IMR-90 (cell line): ENCODE results near the gene NRP2. TPM values are rescaled to one million over a fixed set of nuclear protein-coding genes. Genes with fewer than 3 reads are reported as not detected.
A peak's percentile ranks its signal among the peaks of the same experiment; 100 is the strongest.

Experiments used
- ATAC-seq: fragments of 200-7000 bp; cut with Tn5 transposase; 2 replicates; pipeline ENCODE4 v1.9.1; 2020; ENCODE audit warnings: low read depth, mild to moderate bottlenecking, moderate library complexity
- BruUV-seq: library from RNA; stranded (reverse); fragments of 400-500 nt; replicated peaks from 2 replicates; lab custom pipeline; 2021; lab: Mats Ljungman, UMichigan
- CTCF ChIA-PET: fragments of 300-600 bp; formaldehyde crosslinking; extraction: SDS; loops from one replicate; lab custom pipeline; 2021; ENCODE audit warnings: antibody characterized with exemption; lab: Yijun Ruan, JAX
- POLR2A ChIA-PET: fragments of 300-600 bp; sonication (Branson Sonifier 250); formaldehyde crosslinking; loops from one replicate; lab custom pipeline; 2022; ENCODE audit warnings: antibody characterized with exemption; ENCODE audit not compliant: unreplicated experiment; lab: Charles Lee
- DNase-seq: peaks from one replicate; pipeline ENCODE4 v3.0.0; 2013
- H2AFZ ChIP-seq: replicated peaks from 2 replicates; pipeline ENCODE3; 2013; ENCODE audit warnings: low read length, mild to moderate bottlenecking; ENCODE audit not compliant: poor library complexity
- H2AK5ac ChIP-seq: 2 replicates; pipeline ENCODE4 v1.6.1; 2013; ENCODE audit warnings: low read depth, low read length, inconsistent platforms
- H2AK9ac ChIP-seq: replicated peaks from 2 replicates; pipeline ENCODE3; 2013; ENCODE audit warnings: mild to moderate bottlenecking, low read depth, low read length, moderate library complexity; ENCODE audit not compliant: poor library complexity
- H2BK120ac ChIP-seq: 2 replicates; pipeline ENCODE4 v1.6.1; 2013; ENCODE audit warnings: low read depth, low read length, inconsistent platforms
- H2BK15ac ChIP-seq: 3 replicates; pipeline ENCODE4 v1.6.1; 2013; ENCODE audit warnings: low read depth, low read length, inconsistent platforms
- H2BK20ac ChIP-seq: 2 replicates; pipeline ENCODE4 v1.6.1; 2013; ENCODE audit warnings: low read depth, mild to moderate bottlenecking, inconsistent platforms, low read length, moderate library complexity
- H2BK5ac ChIP-seq: 2 replicates; pipeline ENCODE4 v1.6.1; 2013; ENCODE audit warnings: mild to moderate bottlenecking, low read depth, low read length, inconsistent platforms; ENCODE audit not compliant: poor library complexity, severe bottlenecking
- H3K14ac ChIP-seq: replicated peaks from 2 replicates; pipeline ENCODE4 v1.6.1; 2013; ENCODE audit warnings: low read depth, low read length, inconsistent platforms
- H3K18ac ChIP-seq: 2 replicates; pipeline ENCODE4 v1.6.1; 2013; ENCODE audit warnings: low read depth, low read length, control low read depth
- H3K23ac ChIP-seq: 2 replicates; pipeline ENCODE4 v1.6.1; 2013; ENCODE audit warnings: low read depth, low read length, inconsistent platforms
- H3K27ac ChIP-seq: 2 replicates; pipeline ENCODE4 v1.5.1; 2013; ENCODE audit warnings: mild to moderate bottlenecking, control low read depth, low read length; ENCODE audit not compliant: insufficient read depth
- H3K27me3 ChIP-seq: 2 replicates; pipeline ENCODE4 v1.6.1; 2013; ENCODE audit warnings: low read length; ENCODE audit not compliant: control insufficient read depth, insufficient read depth
- H3K36me3 ChIP-seq: 2 replicates; pipeline ENCODE4 v1.6.1; 2013; ENCODE audit warnings: low read length, mixed read lengths; ENCODE audit not compliant: control insufficient read depth, insufficient read depth
- H3K4ac ChIP-seq: 2 replicates; pipeline ENCODE4 v1.6.1; 2013; ENCODE audit warnings: low read depth, low read length, inconsistent platforms
- H3K4me1 ChIP-seq: 2 replicates; pipeline ENCODE4 v1.6.1; 2013; ENCODE audit warnings: low read length, mixed read lengths; ENCODE audit not compliant: control insufficient read depth, insufficient read depth
- H3K4me2 ChIP-seq: 2 replicates; pipeline ENCODE4 v1.6.1; 2013; ENCODE audit warnings: low read depth, mild to moderate bottlenecking, control low read depth, low read length, moderate library complexity
- H3K4me3 ChIP-seq: 2 replicates; pipeline ENCODE4 v1.5.1; 2013; ENCODE audit warnings: low read depth, mild to moderate bottlenecking, control low read depth, low read length, moderate library complexity; ENCODE audit not compliant: insufficient read depth
- H3K56ac ChIP-seq: 2 replicates; pipeline ENCODE4 v1.6.1; 2013; ENCODE audit warnings: low read length, inconsistent platforms; ENCODE audit not compliant: insufficient read depth; ENCODE audit errors: extremely low read depth
- H3K79me1 ChIP-seq, 2 experiments: 2 replicates each; pipeline ENCODE4 v1.6.1; 2013; ENCODE audit warnings: low read length in 2 of 2, inconsistent platforms in 1 of 2, low read depth in 1 of 2
- H3K9ac ChIP-seq: 2 replicates; pipeline ENCODE4 v1.6.1; 2013; ENCODE audit warnings: low read depth, low read length, control low read depth
- H3K9me1 ChIP-seq: 2 replicates; pipeline ENCODE4 v1.6.1; 2013; ENCODE audit warnings: low read length, inconsistent platforms; ENCODE audit not compliant: insufficient read depth
- H3K9me3 ChIP-seq: 2 replicates; pipeline ENCODE4 v1.6.1; 2013; ENCODE audit warnings: low read length; ENCODE audit not compliant: control insufficient read depth, insufficient read depth
- H4K20me1 ChIP-seq: 2 replicates; pipeline ENCODE4 v1.6.1; 2013; ENCODE audit warnings: low read length, inconsistent platforms; ENCODE audit not compliant: insufficient read depth
- H4K5ac ChIP-seq: 2 replicates; pipeline ENCODE4 v1.6.1; 2013; ENCODE audit warnings: mild to moderate bottlenecking, low read depth, low read length, control low read depth
- H4K8ac ChIP-seq, 2 experiments: 2 replicates each; pipeline ENCODE4 v1.6.1; 2013; ENCODE audit warnings: low read depth in 2 of 2, low read length in 2 of 2, control low read depth in 1 of 2, inconsistent platforms in 1 of 2
- H4K91ac ChIP-seq: 2 replicates; pipeline ENCODE4 v1.6.1; 2013; ENCODE audit warnings: low read depth, low read length, inconsistent platforms; ENCODE audit not compliant: insufficient read depth
- BHLHE40 ChIP-seq: fragments of 150-350 bp; IDR thresholded peaks from 2 replicates; pipeline ENCODE4 v1.6.1; 2016; ENCODE audit warnings: mild to moderate bottlenecking, low read depth, low read length
- CEBPB ChIP-seq: IDR thresholded peaks from 2 replicates; pipeline ENCODE4 v1.6.1; 2012; ENCODE audit warnings: low read depth, low read length, improper control_type of control experiment
- CHD1 ChIP-seq: IDR thresholded peaks from 2 replicates; pipeline ENCODE4 v1.6.1; 2012; ENCODE audit warnings: low read depth, low read length, improper control_type of control experiment
- FOS ChIP-seq: fragments of 150-350 bp; IDR thresholded peaks from 2 replicates; pipeline ENCODE4 v1.6.1; 2016; ENCODE audit warnings: low read depth, low read length
- MAFK ChIP-seq: IDR thresholded peaks from 2 replicates; pipeline ENCODE4 v1.6.1; 2012; ENCODE audit warnings: low read depth, low read length, improper control_type of control experiment
- MAZ ChIP-seq: IDR thresholded peaks from 2 replicates; pipeline ENCODE4 v1.6.1; 2012; ENCODE audit warnings: low read depth, mild to moderate bottlenecking, low read length, improper control_type of control experiment, moderate library complexity, borderline replicate concordance
- MXI1 ChIP-seq: IDR thresholded peaks from 2 replicates; pipeline ENCODE4 v1.6.1; 2012; ENCODE audit warnings: low read depth, mild to moderate bottlenecking, low read length, moderate library complexity, borderline replicate concordance
- NFE2L2 ChIP-seq: fragments of 150-350 bp; IDR thresholded peaks from 2 replicates; pipeline ENCODE4 v1.6.1; 2016; ENCODE audit warnings: low read depth, mild to moderate bottlenecking, low read length
- POLR2A ChIP-seq: IDR thresholded peaks from 2 replicates; pipeline ENCODE4 v1.6.1; 2012; ENCODE audit warnings: mild to moderate bottlenecking, low read depth, low read length
- RAD21 ChIP-seq: IDR thresholded peaks from 2 replicates; pipeline ENCODE4 v1.6.1; 2012; ENCODE audit warnings: low read length, improper control_type of control experiment
- RCOR1 ChIP-seq: IDR thresholded peaks from 2 replicates; pipeline ENCODE4 v1.6.1; 2012; ENCODE audit warnings: mild to moderate bottlenecking, low read length, improper control_type of control experiment; ENCODE audit not compliant: insufficient replicate concordance
- RFX5 ChIP-seq: IDR thresholded peaks from 2 replicates; pipeline ENCODE4 v1.8.0; 2012; ENCODE audit warnings: low read depth, mild to moderate bottlenecking, low read length, moderate library complexity
- SMC3 ChIP-seq: fragments of 150-350 bp; IDR thresholded peaks from 2 replicates; pipeline ENCODE4 v1.6.1; 2016; ENCODE audit warnings: low read depth, mild to moderate bottlenecking, antibody characterized with exemption, low read length, moderate library complexity
- WGBS, 2 experiments: methylation state at CpG; one replicate each; pipeline versions ENCODE4 v1.1.5 to v1.1.7; 2013; ENCODE audit warnings: missing lambda C conversion rate in 2 of 2; ENCODE audit not compliant: insufficient read length in 1 of 2; ENCODE audit errors: extremely low coverage in 2 of 2; 5-methylcytosine and 5-hydroxymethylcytosine counted together
- dilution Hi-C: fragments of 300-500 bp; cut with HindIII; formaldehyde crosslinking; loops from one replicate; pipeline ENCODE4 v1.14.3; 2018; ENCODE audit warnings: low sequenced_read_pairs; ENCODE audit not compliant: unreplicated experiment
- in situ Hi-C: fragments of 300-500 bp; cut with MboI; formaldehyde crosslinking; loops from 3 replicates; pipeline ENCODE4 v1.14.3; 2019; ENCODE audit warnings: low sequenced_read_pairs, inconsistent platforms, mixed read lengths
- intact Hi-C: fragments of 100-400 bp; cut with micrococcal nuclease; formaldehyde crosslinking; loops from 2 replicates; pipeline ENCODE4 v1.10.0; 2022
- polyA plus RNA-seq, 3 experiments: library from polyadenylated mRNA; depleted of rRNA; stranded (reverse); fragments of >200 nt; gene quantifications; 2 replicates each; pipeline ENCODE4 v1.2.3, GENCODE V29; 2012; ENCODE audit warnings: low replicate concordance in 1 of 3
- total RNA-seq: library from RNA; depleted of rRNA; stranded (reverse); fragments of >200 nt; gene quantifications from 2 replicates; pipeline ENCODE4 v1.2.3, GENCODE V29; 2012
- TF ChIP-seq, protein P1 (sequence below): fragments of 150-350 bp; IDR thresholded peaks from 2 replicates; pipeline ENCODE4 v1.6.1; 2016; ENCODE audit warnings: low read depth, mild to moderate bottlenecking, low read length, moderate library complexity, borderline replicate concordance
- TF ChIP-seq, protein P2 (sequence below): fragments of 150-350 bp; IDR thresholded peaks from 2 replicates; pipeline ENCODE4 v1.6.1; 2017; ENCODE audit warnings: mild to moderate bottlenecking, antibody characterized with exemption, low read length, low read depth
- TF ChIP-seq, protein P3 (sequence below): conservative IDR thresholded peaks from 2 replicates; pipeline ENCODE4 v1.5.1; 2012; ENCODE audit warnings: mild to moderate bottlenecking, low read depth, low read length, improper control_type of control experiment

The NRP2 gene
- total and polyA plus RNA-seq, 2 of the 4 experiments (the other 2 are of a cell fraction), result 46.4 to 51.3 TPM

DNA sequence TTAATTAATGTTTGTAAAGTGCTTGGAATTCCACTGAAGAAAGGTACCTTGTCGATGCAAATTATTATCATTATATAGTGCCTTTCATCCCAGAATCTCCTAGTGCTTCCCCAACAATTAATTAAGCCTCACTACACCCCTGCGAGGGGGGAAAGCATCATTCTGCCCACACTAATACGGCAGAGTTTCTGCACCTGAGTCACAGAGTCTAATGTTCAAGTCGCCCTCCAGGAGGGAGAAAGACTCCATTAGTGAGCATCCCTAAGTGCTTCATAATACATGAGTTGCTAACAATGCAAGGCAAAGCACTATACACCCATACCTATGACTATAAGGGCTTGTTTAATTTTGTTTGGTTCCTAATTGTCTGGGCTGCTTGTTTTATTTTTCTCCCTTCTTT lies 25.4 kb upstream of the NRP2 start:
- ChIA-PET POLR2A (no interaction called here), CTCF (no interaction called here)
- Histone ChIP-seq H3K9me3 (no peaks in the 10 kb centered on the region), H2BK20ac (peak overlapping the region; percentile 65; the same call in 1 of the 2 replicates), H2BK120ac (peak overlapping the region; percentile 54), H4K20me1 (no peaks in the 10 kb centered on the region), H3K9me1 (peaks cover 35% of the 10 kb centered on the region), H3K36me3 (no peaks in the 10 kb centered on the region), H3K18ac (0 out of 2 replicates have a peak overlapping the region, but pooled peaks have one; percentile 14), H3K4me2 (no peak overlapping the region), H2AFZ (no peak overlapping the region), H3K14ac (no peak overlapping the region; the same call in 1 of the 2 replicates), H3K56ac (no peak overlapping the region), H3K4me3 (no peak overlapping the region), H2AK5ac (peak overlapping the region; percentile 72; the same call in 1 of the 2 replicates), H3K4me1 (peaks cover 28% of the 10 kb centered on the region), H3K9ac (no peak overlapping the region), H3K23ac (no peak overlapping the region), H3K27me3 (no peaks in the 10 kb centered on the region), H4K8ac (no peak overlapping the region), H4K91ac (no peak overlapping the region), H4K5ac (no peak overlapping the region), H2BK15ac (0 out of 3 replicates have a peak overlapping the region, but pooled peaks have one; percentile 40), H2BK5ac (no peak overlapping the region), H3K27ac (no peak overlapping the region), H3K4ac (peak overlapping the region; percentile 49; the same call in 1 of the 2 replicates), H2AK9ac (no peak overlapping the region), H3K79me1 (no peaks in the 10 kb centered on the region; a peak in 1 of 4 replicates)
- dilution Hi-C loops, result no loop called here
- intact Hi-C loops, result no loop called here
- DNase-seq (no peak), ATAC-seq (no peak)
- in situ Hi-C loops, result no loop called here
- WGBS, 2 experiments, result no CpG with 5 or more reads among the region's 4 CpGs
- TF ChIP-seq FOS (no peak), RCOR1 (no peak), MAFK (no peak), NFE2L2 (no peak), SMC3 (no peak), POLR2A (no peak), CHD1 (no peak), RFX5 (no peak), MAZ (no peak), RAD21 (no peak), BHLHE40 (no peak), MXI1 (no peak), CEBPB (no peak)
- TF ChIP-seq, protein P1, sequence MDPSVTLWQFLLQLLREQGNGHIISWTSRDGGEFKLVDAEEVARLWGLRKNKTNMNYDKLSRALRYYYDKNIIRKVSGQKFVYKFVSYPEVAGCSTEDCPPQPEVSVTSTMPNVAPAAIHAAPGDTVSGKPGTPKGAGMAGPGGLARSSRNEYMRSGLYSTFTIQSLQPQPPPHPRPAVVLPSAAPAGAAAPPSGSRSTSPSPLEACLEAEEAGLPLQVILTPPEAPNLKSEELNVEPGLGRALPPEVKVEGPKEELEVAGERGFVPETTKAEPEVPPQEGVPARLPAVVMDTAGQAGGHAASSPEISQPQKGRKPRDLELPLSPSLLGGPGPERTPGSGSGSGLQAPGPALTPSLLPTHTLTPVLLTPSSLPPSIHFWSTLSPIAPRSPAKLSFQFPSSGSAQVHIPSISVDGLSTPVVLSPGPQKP, result no peak
- TF ChIP-seq, protein P2, sequence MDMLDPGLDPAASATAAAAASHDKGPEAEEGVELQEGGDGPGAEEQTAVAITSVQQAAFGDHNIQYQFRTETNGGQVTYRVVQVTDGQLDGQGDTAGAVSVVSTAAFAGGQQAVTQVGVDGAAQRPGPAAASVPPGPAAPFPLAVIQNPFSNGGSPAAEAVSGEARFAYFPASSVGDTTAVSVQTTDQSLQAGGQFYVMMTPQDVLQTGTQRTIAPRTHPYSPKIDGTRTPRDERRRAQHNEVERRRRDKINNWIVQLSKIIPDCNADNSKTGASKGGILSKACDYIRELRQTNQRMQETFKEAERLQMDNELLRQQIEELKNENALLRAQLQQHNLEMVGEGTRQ, result no peak
- TF ChIP-seq, protein P3, sequence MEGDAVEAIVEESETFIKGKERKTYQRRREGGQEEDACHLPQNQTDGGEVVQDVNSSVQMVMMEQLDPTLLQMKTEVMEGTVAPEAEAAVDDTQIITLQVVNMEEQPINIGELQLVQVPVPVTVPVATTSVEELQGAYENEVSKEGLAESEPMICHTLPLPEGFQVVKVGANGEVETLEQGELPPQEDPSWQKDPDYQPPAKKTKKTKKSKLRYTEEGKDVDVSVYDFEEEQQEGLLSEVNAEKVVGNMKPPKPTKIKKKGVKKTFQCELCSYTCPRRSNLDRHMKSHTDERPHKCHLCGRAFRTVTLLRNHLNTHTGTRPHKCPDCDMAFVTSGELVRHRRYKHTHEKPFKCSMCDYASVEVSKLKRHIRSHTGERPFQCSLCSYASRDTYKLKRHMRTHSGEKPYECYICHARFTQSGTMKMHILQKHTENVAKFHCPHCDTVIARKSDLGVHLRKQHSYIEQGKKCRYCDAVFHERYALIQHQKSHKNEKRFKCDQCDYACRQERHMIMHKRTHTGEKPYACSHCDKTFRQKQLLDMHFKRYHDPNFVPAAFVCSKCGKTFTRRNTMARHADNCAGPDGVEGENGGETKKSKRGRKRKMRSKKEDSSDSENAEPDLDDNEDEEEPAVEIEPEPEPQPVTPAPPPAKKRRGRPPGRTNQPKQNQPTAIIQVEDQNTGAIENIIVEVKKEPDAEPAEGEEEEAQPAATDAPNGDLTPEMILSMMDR, result no peak
- BruUV-seq, result no TSS peak
